Loucy (cell line): ENCODE data around the gene PAM.

Experiments used
- EZH2phosphoT487 ChIP-seq: fragments of 200-600 bp; IDR thresholded peaks from 2 replicates; pipeline ENCODE4 v1.6.1; 2018; ENCODE audit warnings: antibody characterized with exemption, mild to moderate bottlenecking, moderate library complexity, borderline replicate concordance
- TF ChIP-seq, protein P1 (sequence below): fragments of 200-600 bp; sonication (generic); conservative IDR thresholded peaks from 2 replicates; pipeline ENCODE4 v1.5.1; 2014; ENCODE audit warnings: mild to moderate bottlenecking, antibody characterized with exemption, low read length

DNA sequence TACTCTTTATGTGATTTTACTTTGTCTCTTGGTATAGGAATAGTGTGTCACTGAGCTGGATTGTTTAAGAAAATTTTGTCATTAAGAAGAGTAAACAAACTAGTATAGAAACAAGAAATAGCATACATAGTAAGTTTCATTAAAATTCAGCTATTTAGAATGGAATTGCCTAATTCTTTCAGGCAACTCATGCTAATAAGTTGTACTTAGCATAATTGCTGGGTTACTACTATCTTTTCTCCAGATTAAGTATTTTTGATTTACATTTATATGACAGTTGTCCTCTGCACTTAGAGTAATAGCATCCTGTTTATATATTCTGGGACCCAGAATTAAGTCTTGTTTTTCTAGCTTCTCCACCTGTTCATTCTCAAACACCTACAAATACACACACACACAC, 85.9 kb downstream of the PAM start:
- TF ChIP-seq, protein P1, sequence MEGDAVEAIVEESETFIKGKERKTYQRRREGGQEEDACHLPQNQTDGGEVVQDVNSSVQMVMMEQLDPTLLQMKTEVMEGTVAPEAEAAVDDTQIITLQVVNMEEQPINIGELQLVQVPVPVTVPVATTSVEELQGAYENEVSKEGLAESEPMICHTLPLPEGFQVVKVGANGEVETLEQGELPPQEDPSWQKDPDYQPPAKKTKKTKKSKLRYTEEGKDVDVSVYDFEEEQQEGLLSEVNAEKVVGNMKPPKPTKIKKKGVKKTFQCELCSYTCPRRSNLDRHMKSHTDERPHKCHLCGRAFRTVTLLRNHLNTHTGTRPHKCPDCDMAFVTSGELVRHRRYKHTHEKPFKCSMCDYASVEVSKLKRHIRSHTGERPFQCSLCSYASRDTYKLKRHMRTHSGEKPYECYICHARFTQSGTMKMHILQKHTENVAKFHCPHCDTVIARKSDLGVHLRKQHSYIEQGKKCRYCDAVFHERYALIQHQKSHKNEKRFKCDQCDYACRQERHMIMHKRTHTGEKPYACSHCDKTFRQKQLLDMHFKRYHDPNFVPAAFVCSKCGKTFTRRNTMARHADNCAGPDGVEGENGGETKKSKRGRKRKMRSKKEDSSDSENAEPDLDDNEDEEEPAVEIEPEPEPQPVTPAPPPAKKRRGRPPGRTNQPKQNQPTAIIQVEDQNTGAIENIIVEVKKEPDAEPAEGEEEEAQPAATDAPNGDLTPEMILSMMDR = no peak
- no peak for TF ChIP-seq EZH2phosphoT487
